Upper lobe of right lung (tissue), 1 donor: ENCODE data around the gene GPR21. TPM values are rescaled to one million over a fixed set of nuclear protein-coding genes. Genes with fewer than 3 reads are reported as not detected.
A peak's percentile ranks its signal among the peaks of the same experiment; 100 is the strongest.

Source experiments
- ATAC-seq: fragments of 200-7000 bp; cut with Tn5 transposase; one replicate; pipeline ENCODE4 v1.9.1; 2020; ENCODE audit warnings: mild to moderate bottlenecking, moderate library complexity
- DNase-seq: peaks from one replicate; pipeline ENCODE4 v3.0.0-alpha.2; 2020
- H3K27ac ChIP-seq: fragments of 200-600 bp; one replicate; pipeline ENCODE4 v1.8.0; 2022
- H3K27me3 ChIP-seq: fragments of 200-600 bp; one replicate; pipeline ENCODE4 v1.8.0; 2022; ENCODE audit warnings: mild to moderate bottlenecking
- H3K36me3 ChIP-seq: fragments of 200-600 bp; one replicate; pipeline ENCODE4 v1.8.0; 2022
- H3K4me1 ChIP-seq: fragments of 200-600 bp; one replicate; pipeline ENCODE4 v1.8.0; 2022
- H3K4me3 ChIP-seq: fragments of 200-600 bp; one replicate; pipeline ENCODE4 v1.8.0; 2022; ENCODE audit warnings: mild to moderate bottlenecking
- H3K9me3 ChIP-seq: fragments of 200-600 bp; one replicate; pipeline ENCODE4 v1.8.0; 2022
- intact Hi-C: fragments of 100-400 bp; cut with DNase I; formaldehyde crosslinking; loops from one replicate; pipeline ENCODE4 v1.11.0; 2022
- long read RNA-seq: library from polyadenylated mRNA; unstranded; transcript quantifications from one replicate; pipeline ENCODE4 v2.0.0, GENCODE V29; 2021
- total RNA-seq: library from RNA; stranded (reverse); fragmentation: NEBNext Ultra II Directional; extraction: Animal tissue kit (Norgen Biotek cat#: 25700); gene quantifications from one replicate; pipeline ENCODE4 v1.2.1, GENCODE V29; 2021
- TF ChIP-seq, protein P1 (sequence below): fragments of 200-600 bp; IDR thresholded peaks from one replicate; pipeline ENCODE4 v1.8.0; 2022; ENCODE audit warnings: antibody characterized with exemption
- donor health status: DM: no; HTN: yes; CAD: no; lungs with severe emphysema.

The GPR21 gene, protein sequence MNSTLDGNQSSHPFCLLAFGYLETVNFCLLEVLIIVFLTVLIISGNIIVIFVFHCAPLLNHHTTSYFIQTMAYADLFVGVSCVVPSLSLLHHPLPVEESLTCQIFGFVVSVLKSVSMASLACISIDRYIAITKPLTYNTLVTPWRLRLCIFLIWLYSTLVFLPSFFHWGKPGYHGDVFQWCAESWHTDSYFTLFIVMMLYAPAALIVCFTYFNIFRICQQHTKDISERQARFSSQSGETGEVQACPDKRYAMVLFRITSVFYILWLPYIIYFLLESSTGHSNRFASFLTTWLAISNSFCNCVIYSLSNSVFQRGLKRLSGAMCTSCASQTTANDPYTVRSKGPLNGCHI
- 3.3 TPM for total RNA-seq
- long read RNA-seq: 0 reads

DNA sequence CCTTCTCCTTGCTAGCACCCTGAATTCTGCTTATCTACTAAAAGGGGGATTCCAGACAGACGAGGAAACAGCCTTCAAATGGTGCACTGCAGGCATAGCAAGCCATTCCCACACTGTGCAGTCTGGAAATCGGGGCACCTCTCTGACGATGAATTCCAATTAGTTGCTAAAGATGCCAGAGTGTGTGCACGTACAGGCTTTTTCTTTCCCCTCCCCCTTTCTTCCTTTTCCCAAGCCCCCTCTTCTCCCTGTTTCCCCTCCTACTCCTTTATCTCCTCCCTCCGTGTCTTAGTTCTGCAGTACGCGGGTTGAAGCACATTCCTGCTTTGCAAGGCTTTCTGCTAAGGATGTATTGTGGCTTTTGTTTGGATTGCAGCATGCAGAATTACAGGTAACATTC is at the start of gene GPR21:
Gene GPR21 (plus strand): TSS at position 316 of the 400 bp plus-strand sequence. CDS start 900 bp downstream, outside the sequence.
- H3K9me3 ChIP-seq: no peaks in the 10 kb centered on the region
- intact Hi-C loops: no loop called here
- peaks cover 10% of the 10 kb centered on the region for H3K4me1 ChIP-seq
- peak within 1 kb of the TSS; percentile 15 for H3K4me3 ChIP-seq
- TF ChIP-seq, protein P1, sequence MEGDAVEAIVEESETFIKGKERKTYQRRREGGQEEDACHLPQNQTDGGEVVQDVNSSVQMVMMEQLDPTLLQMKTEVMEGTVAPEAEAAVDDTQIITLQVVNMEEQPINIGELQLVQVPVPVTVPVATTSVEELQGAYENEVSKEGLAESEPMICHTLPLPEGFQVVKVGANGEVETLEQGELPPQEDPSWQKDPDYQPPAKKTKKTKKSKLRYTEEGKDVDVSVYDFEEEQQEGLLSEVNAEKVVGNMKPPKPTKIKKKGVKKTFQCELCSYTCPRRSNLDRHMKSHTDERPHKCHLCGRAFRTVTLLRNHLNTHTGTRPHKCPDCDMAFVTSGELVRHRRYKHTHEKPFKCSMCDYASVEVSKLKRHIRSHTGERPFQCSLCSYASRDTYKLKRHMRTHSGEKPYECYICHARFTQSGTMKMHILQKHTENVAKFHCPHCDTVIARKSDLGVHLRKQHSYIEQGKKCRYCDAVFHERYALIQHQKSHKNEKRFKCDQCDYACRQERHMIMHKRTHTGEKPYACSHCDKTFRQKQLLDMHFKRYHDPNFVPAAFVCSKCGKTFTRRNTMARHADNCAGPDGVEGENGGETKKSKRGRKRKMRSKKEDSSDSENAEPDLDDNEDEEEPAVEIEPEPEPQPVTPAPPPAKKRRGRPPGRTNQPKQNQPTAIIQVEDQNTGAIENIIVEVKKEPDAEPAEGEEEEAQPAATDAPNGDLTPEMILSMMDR: no peak
- no peaks in the 10 kb centered on the region for H3K27me3 ChIP-seq
- ATAC-seq (peak; percentile 48), DNase-seq (no peak)
- H3K36me3 ChIP-seq: peaks cover 15% of the 10 kb centered on the region
- no peak within 1 kb of the TSS for H3K27ac ChIP-seq

DNA sequence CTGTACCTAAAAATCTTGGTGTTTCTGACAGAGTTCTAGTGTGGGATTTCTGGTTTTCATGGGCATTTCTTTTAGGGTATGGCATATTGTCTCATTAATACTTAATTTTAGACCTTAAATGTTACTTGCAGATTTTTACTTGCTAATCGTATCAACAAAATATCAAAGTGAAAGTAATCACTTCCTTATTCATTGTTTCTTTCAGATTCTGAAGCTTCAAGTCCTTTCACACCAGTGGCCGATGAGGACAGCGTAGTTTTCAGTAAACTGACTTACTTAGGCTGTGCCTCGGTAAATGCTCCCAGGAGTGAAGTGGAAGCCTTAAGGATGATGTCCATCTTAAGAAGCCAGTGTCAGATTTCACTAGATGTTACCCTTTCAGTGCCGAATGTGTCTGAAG is 47.5 kb upstream of the GPR21 start:
- Histone ChIP-seq H3K4me1 (no peaks in the 10 kb centered on the region), H3K36me3 (peaks cover 57% of the 10 kb centered on the region), H3K27me3 (no peaks in the 10 kb centered on the region), H3K9me3 (no peaks in the 10 kb centered on the region), H3K4me3 (no peak overlapping the region), H3K27ac (no peak overlapping the region)
- intact Hi-C loops: no loop called here
- no peak for ATAC-seq
- DNase-seq: no peak
- TF ChIP-seq, protein P1: no peak

DNA sequence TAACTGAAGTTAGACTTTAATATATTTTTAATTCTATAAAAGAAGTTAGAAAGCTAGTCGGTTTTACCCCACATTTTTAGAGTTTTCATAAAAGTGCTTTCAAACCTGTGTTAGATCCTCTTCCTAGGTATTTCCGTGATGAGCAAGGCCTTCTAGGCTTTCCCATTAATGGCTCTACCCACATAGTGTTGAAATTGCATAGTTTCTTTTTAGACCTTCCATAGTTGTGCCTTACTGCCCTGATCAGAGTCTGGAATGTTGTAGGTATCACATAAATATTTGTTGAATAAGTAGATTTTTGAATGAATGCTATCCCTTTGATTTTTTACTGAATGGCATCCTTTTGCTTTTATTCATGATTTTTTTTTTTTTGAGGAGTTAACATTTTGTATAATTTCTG is 45.3 kb upstream of the GPR21 start:
- peaks cover 57% of the 10 kb centered on the region for H3K36me3 ChIP-seq
- no peak overlapping the region for H3K27ac ChIP-seq
- ATAC-seq: no peak
- no peaks in the 10 kb centered on the region for H3K4me1 ChIP-seq
- TF ChIP-seq, protein P1: no peak
- DNase-seq: no peak
- H3K9me3 ChIP-seq: no peaks in the 10 kb centered on the region
- intact Hi-C loops: no loop called here
- H3K27me3 ChIP-seq: no peaks in the 10 kb centered on the region
- H3K4me3 ChIP-seq: no peak overlapping the region

DNA sequence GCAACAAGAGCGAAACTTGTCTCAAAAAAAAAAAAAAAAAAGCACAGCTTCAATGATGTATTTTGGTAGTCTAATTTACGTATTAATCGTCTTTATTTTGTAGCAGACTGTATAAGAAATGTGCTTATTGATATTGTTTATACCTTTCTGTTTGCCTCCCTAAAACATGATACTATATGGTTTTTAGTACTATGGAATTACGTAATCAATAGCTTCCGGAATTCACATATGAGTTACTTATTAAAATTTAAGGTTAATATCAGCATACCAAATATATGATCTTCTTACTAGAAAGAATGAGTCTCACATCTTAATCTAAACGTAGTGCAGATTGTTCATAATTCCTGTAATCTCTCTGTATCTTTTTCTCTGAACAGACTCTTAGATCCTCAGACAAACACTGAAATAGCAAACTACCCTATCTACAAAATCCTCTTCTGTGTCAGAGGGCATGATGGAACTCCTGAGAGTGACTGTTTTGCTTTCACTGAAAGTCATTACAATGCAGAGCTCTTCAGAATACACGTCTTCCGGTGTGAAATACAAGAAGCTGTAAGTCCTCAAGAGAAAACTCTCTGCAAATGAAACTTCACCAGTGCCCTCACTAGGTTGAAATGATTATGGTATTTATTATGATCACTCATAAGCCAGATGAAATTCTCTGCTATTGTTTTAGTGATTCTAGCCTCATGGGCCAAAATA is 44.4 kb upstream of the GPR21 start:
- no peak overlapping the region for H3K27ac ChIP-seq
- ATAC-seq: no peak
- no peaks in the 10 kb centered on the region for H3K4me1 ChIP-seq
- no peaks in the 10 kb centered on the region for H3K9me3 ChIP-seq
- TF ChIP-seq, protein P1: no peak
- intact Hi-C loops: no loop called here
- H3K4me3 ChIP-seq: no peak overlapping the region
- DNase-seq: no peak
- H3K27me3 ChIP-seq: no peaks in the 10 kb centered on the region
- H3K36me3 ChIP-seq: peaks cover 59% of the 10 kb centered on the region

DNA sequence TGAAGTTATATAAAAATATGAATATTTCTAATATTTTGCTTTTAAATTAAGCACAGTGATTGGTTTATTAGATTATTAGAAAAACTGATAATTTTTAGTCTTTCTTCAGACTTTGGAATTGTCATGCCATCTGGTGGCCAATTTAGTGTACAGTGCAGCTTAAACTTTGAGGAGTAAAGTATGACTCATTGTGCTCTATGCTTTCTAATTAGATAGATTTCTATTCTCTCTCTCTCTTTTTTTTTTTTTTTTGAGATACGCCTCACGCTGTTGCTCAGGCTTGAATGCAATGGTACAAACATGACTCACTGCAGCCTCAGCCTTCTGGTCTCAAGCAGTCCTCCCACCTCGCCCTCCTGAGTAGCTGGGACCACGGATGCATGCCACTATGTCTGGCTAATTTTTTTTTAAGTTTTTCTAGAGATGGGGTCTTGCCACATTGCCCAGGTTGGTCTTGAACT is 42.1 kb upstream of the GPR21 start:
- ATAC-seq (peak; percentile 75), DNase-seq (no peak)
- H3K4me3 ChIP-seq: no peak overlapping the region
- intact Hi-C loops: no loop called here
- H3K36me3 ChIP-seq: peaks cover 53% of the 10 kb centered on the region
- no peaks in the 10 kb centered on the region for H3K27me3 ChIP-seq
- no peaks in the 10 kb centered on the region for H3K4me1 ChIP-seq
- TF ChIP-seq, protein P1: peak; percentile 75
- H3K9me3 ChIP-seq: no peaks in the 10 kb centered on the region
- H3K27ac ChIP-seq: no peak overlapping the region
